Activated naive CD4-positive, alpha-beta T cell (primary cell): ENCODE measurements around the gene EBF3.
A peak's percentile ranks its signal among the peaks of the same experiment; 100 is the strongest.

Experiments used
- DNase-seq, 4 experiments: peaks; one replicate each; lab custom pipeline; 2025; lab: John Stamatoyannopoulos, UW

Gene EBF3

DNA sequence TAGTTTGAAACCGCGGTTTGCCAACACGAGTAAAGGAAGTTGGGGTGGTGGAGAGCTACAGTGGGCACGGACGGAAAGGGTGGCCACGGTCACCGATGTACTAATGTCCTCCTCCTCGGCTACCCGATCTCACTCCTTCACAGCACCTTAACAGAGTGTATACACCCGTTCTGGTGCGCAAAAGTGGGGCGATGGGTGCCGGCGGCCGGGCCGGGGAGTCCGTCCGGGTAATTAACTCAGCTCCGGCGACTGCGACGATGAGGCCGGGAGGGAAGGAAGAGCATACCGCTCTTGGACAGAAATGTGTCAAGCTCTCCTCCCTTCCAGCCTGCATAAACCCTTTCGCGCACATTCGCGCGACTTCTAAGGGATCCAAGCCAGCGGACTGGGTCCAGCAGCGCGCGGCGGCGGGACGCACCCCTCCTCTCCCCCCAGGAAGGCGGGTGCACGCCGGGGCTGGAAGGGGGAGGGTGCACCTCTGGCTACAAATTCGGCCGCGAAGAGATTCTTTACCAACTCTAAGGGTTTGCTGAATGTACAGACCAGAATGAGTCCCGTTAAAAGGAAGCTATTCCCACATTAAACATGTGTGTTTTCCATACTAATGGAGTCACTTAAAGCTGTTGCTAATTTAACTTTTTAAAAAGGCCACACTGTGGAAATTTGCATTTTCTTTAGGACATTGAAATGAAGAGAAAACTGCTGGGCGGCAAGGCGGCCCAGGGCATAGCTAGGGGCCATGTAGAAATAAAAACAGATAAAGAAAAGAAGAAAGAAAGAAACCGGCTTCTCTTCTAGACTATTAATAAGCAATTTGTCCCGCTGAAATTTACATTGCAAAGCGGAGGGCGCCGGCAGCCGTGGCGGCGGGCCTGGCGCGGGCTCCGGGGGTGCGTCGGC, 6.6 kb upstream of the EBF3 start:
- DNase-seq = no peak

GRCh38 chr10:129969911-129970464, 5.9 kb upstream of the EBF3 start:
- DNase-seq = no peak

- DNase-seq = no peak
Observed at GRCh38 chr10:129969184-129969910, 5.3 kb upstream of the EBF3 start.

- DNase-seq = peak in 1 of 4 experiments; percentile 11
Observed at GRCh38 chr10:129968853-129969183, 4.7 kb upstream of the EBF3 start.

GRCh38 chr10:129968020-129968852, 4.2 kb upstream of the EBF3 start:
- no peak for DNase-seq

DNA sequence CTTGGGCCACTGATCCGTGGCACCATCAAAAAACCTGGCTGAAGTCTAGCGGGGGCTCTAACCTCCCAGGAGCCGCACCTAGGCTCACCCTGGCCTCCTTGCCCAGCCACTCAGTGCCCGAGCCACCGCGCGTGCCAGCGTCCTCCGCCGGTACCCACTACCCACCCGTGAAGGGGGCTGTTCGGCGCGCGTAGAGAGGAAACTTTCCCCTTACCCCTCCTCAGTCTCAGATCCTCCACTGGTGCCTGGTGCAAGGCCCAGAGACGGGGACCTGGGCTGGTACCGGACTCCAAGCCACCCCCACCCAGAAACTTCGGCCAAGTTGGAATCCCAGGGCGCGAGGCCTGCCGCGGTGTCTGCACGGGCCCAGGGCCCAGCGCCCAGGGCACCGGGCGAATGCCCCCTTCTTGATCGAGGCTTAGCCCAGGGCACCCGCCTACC, 3.5 kb upstream of the EBF3 start:
- no peak for DNase-seq

GRCh38 chr10:129966889-129967578, 3.0 kb upstream of the EBF3 start:
- DNase-seq = no peak

GRCh38 chr10:129966370-129966888, 2.4 kb upstream of the EBF3 start:
- no peak for DNase-seq

DNA sequence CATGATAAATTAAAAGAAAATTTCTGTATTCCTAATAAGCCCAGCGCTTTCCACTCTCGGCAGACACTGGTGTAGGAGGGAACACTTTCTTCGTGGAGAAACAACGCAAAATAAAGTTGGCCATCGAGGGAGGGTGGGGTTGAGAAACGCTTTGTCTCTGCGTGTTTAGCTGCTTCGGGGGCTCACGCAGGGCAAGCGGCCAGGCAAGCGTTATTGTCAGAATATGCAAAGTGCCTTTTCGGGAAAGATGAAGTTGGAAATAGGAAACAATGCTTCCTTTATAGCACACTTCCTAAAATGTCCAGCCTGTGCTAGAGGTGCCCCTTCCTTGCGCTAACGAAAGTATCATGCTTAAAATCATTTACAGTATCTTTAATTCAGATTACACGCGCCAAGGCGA, 1.9 kb upstream of the EBF3 start:
- no peak for DNase-seq

DNA sequence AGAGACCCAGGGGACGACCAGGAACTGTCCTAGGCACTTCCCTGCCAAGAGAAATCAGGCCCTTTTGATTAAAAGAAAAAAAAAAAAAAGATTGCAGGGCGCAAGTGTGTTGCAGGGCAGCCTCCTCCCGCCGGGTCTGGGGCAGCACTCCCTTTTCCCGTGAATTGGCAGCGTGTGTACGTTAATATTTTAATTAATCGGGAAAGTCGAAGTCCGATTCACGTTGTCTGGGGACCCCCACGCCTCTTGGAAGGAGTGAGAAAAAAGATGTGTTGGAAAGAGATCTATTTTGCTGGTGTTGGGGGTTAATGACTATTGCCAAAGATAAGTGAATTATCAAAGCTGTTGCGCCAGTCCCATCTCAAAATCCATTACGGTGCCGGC, 1.3 kb upstream of the EBF3 start:
- no peak for DNase-seq

DNA sequence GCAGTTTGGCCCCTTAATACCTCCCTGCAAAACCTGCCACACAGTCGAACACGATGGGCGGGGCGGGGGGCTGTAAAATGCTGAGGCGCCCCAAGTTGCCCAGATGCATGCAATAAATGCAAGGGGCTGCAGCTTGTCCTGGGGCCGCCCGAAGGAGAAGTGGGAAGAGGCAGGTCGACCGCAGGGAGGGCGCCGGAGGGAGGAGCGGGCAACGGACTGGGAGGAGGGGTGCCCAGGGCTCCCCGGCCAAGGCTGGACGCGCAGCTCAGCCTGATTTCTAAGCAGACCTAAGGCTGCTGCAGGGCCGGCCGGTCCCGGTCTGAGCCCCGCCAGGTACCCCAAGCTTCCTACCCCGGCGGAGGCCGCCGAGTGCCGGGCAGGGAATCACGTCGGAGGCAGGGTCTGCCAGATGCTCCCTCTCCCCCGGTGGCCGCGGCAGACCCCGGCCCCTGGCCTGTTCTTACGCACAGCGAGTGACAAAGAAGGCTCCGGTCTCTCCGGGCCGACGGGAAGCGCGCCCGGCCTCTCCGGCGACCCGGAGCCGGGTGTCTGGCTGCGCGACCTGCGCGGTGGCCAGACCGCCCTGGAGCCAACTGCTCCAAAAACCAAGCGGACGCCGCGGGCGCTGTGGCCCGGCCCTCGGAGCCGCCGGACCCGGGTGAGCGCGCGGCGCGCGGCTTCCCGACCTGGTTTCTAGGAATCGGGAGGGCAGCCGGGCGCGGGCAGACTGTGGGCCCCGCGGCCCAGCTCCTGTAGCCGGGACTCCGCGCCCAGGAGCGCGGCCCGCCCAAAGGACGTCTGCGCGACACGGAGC, 744 bp upstream of the EBF3 start:
- no peak for DNase-seq

GRCh38 chr10:129962872-129963640, 1.0 kb downstream of the EBF3 start:
- no peak for DNase-seq

- no peak for DNase-seq
Observed at GRCh38 chr10:129962031-129962871, 1.8 kb downstream of the EBF3 start.

DNA sequence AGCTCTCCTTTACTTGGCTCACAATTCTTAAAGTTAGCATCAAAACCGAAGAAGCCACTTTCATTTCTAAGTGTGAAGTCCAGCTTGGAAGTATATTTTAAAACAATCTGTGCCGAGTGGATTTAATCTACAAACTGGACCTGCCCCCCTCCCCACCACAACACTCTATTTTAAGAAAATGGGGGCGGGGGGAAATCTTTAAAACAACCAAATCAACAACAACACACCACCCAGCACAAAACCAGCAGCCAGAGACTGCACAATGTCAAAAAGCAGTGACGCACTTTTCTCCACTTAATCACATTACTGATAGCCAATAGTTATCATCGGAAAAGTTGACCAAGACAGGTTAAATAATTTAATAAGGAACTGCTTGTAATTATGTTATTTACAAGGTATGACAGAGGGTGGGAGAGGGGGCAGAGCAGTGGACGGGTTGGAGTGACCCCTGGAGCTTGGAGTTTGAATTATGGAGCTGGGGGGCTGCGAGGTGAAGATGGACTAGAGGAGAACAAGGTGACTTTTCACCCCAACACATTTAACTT, 2.8 kb downstream of the EBF3 start:
- DNase-seq = no peak

DNA sequence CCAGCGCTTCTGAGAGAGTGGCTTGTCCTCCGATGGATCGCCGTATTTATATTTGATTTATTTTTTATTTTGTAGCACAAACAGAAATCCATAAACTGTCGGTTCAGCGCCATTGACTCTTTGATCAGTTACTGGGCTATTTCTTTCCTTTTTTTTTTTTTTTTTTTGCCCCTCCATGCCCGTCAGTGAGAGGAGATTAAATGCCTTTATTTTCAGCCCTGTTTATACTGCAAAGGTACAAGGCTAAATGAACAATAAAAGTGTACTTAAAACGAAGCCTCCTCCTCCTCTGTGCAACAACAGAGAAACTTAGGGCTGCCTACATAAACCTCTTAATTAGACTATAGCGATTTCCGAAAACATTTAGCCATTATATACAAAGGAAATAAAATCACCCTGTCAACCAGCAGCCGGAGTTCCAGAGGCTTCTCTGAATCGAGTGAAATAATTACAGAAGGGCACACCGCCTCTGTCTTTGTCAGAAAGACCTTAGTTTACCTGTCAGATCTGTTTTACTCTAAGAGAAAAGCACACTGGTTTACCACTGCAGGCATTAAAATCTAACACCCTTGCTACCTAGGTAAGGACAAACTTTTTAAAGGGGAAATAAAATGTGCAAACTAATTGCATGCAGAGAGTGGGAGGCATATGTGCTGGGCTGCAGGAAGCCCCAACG, 3.5 kb downstream of the EBF3 start:
- DNase-seq = no peak

- no peak for DNase-seq
Observed at GRCh38 chr10:129959544-129960480, 4.3 kb downstream of the EBF3 start.
